ENCODE results near the gene VASP.

GRCh38 chr19:45512881-45513483 is 5.7 kb downstream of the VASP start:
- TF ChIP-seq CTCF (IDR thresholded peaks at IDR 0.05) (no peak), POLR2A (IDR thresholded peaks at IDR 0.05) (no peak)

All from heart left ventricle (tissue), 13 donors.